ENCODE measurements around the gene ADARB2. TPM values are rescaled to one million over a fixed set of nuclear protein-coding genes. Genes with fewer than 3 reads are reported as not detected.

The ADARB2 gene
- total RNA-seq, 1 donor from 2014 or later, result 38.7 TPM

DNA sequence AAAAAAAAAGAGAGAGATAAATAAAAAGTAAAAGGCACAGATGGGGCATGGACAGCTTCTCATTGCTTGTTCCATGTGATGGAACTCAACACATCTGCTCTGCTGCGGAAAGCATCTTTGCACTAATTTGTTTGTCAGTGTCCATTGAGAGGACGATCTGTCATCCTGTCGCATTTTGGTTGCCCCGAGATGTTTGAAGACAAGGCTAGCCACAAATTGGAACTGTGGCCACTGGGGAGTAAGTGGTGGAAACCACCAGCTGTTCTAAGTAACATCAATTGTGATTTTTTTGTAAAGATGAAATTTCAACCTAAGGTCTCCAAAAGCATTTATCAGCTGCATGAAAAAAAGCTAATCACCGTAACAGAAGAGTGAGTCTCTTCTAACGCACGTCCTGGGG lies 312.7 kb downstream of the ADARB2 start:
- Mint-ChIP-seq H3K4me1 (ENCODE audit: unreplicated experiment) (peaks cover 22% of the 10 kb centered on the region), H3K4me3 (ENCODE audit: unreplicated experiment) (no peak overlapping the region), H3K27me3 (ENCODE audit: unreplicated experiment) (peaks cover 20% of the 10 kb centered on the region), H3K36me3 (ENCODE audit: unreplicated experiment) (no peaks in the 10 kb centered on the region), H3K27ac (ENCODE audit: unreplicated experiment) (no peak overlapping the region), H3K9me3 (ENCODE audit: unreplicated experiment) (no peaks in the 10 kb centered on the region)
- TF ChIP-seq, protein P1, sequence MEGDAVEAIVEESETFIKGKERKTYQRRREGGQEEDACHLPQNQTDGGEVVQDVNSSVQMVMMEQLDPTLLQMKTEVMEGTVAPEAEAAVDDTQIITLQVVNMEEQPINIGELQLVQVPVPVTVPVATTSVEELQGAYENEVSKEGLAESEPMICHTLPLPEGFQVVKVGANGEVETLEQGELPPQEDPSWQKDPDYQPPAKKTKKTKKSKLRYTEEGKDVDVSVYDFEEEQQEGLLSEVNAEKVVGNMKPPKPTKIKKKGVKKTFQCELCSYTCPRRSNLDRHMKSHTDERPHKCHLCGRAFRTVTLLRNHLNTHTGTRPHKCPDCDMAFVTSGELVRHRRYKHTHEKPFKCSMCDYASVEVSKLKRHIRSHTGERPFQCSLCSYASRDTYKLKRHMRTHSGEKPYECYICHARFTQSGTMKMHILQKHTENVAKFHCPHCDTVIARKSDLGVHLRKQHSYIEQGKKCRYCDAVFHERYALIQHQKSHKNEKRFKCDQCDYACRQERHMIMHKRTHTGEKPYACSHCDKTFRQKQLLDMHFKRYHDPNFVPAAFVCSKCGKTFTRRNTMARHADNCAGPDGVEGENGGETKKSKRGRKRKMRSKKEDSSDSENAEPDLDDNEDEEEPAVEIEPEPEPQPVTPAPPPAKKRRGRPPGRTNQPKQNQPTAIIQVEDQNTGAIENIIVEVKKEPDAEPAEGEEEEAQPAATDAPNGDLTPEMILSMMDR (IDR thresholded peaks at IDR 0.05), result no peak
- peak; percentile 15 for DNase-seq (ENCODE audit: extremely low spot score, unreplicated experiment)

DNA sequence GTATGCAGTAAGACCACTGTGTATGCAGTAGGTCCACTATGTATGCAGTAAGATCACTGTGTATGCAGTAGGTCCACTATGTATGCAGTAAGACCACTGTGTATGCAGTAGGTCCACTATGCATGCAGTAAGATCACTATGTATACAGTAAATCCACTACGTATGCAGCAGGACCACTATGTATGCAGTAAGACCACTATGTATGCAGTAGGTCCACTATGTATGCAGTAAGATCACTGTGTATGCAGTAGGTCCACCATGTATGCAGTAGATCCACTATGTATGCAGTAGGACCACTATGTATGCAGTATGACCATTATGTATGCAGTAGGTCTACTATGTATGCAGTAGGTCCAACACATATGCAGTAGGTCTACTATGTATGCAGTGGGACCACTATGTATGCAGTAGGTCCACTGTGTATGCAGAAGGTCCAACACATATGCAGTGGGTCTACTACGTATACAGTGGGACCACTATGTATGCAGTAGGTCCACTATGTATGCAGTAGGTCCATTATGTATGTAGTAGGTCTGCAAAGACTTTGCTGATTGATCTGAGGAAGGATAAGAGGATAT lies 313.6 kb downstream of the ADARB2 start:
- peaks cover 22% of the 10 kb centered on the region for H3K4me1 Mint-ChIP-seq (ENCODE audit: unreplicated experiment)

DNA sequence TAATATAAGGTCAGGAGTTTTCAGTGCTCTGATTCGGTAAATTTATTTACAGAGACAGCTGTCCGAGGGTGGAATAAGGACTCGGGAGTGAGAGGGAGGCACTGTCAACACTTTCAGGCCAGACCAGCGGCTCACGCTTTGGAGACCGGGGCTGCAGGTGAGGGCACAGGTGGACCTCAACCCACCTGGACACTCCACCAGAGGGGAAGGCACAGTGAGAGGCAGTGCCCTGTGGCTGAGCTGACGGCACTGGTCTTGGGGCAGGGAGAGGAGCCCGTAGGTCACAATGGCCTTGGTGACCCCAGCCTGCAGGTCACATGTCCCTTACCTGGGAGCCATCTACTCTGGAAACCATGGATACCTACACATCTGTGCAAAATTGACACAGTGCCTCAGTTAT lies 315.1 kb downstream of the ADARB2 start:
- TF ChIP-seq, protein P1 (IDR thresholded peaks at IDR 0.05), result no peak
- peak; percentile 73 for DNase-seq (ENCODE audit: extremely low spot score, unreplicated experiment)
- no peak overlapping the region for H3K4me3 Mint-ChIP-seq (ENCODE audit: unreplicated experiment)
- peaks cover 17% of the 10 kb centered on the region for H3K4me1 Mint-ChIP-seq (ENCODE audit: unreplicated experiment)
- H3K27ac Mint-ChIP-seq (ENCODE audit: unreplicated experiment), result no peak overlapping the region
- peaks cover 20% of the 10 kb centered on the region for H3K27me3 Mint-ChIP-seq (ENCODE audit: unreplicated experiment)
- H3K9me3 Mint-ChIP-seq (ENCODE audit: unreplicated experiment), result no peaks in the 10 kb centered on the region
- H3K36me3 Mint-ChIP-seq (ENCODE audit: unreplicated experiment), result no peaks in the 10 kb centered on the region

More for the DNA sequence above, 313.6 kb downstream of the ADARB2 start:
- Mint-ChIP-seq H3K27me3 (ENCODE audit: unreplicated experiment) (peaks cover 20% of the 10 kb centered on the region), H3K4me3 (ENCODE audit: unreplicated experiment) (no peak overlapping the region), H3K27ac (ENCODE audit: unreplicated experiment) (no peak overlapping the region), H3K36me3 (ENCODE audit: unreplicated experiment) (no peaks in the 10 kb centered on the region), H3K9me3 (ENCODE audit: unreplicated experiment) (no peaks in the 10 kb centered on the region)
- no peak for DNase-seq (ENCODE audit: extremely low spot score, unreplicated experiment)
- TF ChIP-seq, protein P1 (IDR thresholded peaks at IDR 0.05), result no peak

DNA sequence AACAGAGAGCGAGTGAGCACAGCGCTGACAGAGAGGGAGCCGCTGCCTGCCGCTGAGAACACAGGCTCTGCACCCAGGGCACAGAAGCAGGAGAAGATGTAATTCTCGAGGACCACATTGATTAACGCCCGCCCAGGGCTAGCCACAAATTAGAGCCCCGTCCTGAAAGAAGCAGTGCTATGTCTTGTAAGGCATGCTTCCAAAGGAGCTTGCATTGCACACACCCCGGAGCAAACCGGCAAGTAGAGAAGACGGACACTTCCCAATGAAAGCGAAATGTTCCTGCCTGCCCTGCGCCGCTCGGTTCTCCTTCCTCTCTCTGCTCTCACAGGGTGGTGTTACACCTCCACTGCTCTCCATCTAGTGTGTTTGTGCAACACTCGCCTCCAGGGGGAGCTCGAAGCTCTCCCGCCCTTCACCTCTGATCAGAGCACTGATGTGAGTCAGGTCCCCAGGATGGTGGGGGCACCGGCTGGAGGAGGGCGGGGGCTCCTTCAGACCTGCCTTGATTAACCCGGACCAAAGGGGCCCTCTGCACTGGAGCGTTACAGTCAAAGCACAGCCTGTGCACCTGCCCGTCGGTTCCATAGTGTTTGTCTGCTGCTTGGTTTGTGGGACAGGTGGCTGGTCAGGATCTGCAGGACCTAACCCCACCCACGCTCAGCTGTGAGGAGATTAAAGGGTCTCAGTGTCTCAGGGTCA lies 316.5 kb downstream of the ADARB2 start:
- H3K4me3 Mint-ChIP-seq (ENCODE audit: unreplicated experiment), result peak overlapping the region; percentile 77

More for the DNA sequence above, 316.5 kb downstream of the ADARB2 start:
- peak; percentile 92 for DNase-seq (ENCODE audit: extremely low spot score, unreplicated experiment)
- no peaks in the 10 kb centered on the region for H3K36me3 Mint-ChIP-seq (ENCODE audit: unreplicated experiment)
- no peaks in the 10 kb centered on the region for H3K9me3 Mint-ChIP-seq (ENCODE audit: unreplicated experiment)
- peaks cover 14% of the 10 kb centered on the region for H3K4me1 Mint-ChIP-seq (ENCODE audit: unreplicated experiment)
- H3K27me3 Mint-ChIP-seq (ENCODE audit: unreplicated experiment), result peaks cover 17% of the 10 kb centered on the region
- TF ChIP-seq, protein P1 (IDR thresholded peaks at IDR 0.05), result peak; percentile 95
- peak overlapping the region; percentile 33 for H3K27ac Mint-ChIP-seq (ENCODE audit: unreplicated experiment)
